GM19463 (cell line): ENCODE results near the gene UBE2B.
"Not testable (repeated sequence)": the region's sequence is repeated elsewhere in the genome, so short reads cannot be mapped to it uniquely, and the experiment has no call there.

Experiments
- ATAC-seq: cut with Tn5 transposase; IDR thresholded peaks from one replicate; pipeline ENCODE4 v1.9.1; 2021; ENCODE audit warnings: mild to moderate bottlenecking, moderate library complexity; ENCODE audit not compliant: unreplicated experiment

The UBE2B gene

DNA sequence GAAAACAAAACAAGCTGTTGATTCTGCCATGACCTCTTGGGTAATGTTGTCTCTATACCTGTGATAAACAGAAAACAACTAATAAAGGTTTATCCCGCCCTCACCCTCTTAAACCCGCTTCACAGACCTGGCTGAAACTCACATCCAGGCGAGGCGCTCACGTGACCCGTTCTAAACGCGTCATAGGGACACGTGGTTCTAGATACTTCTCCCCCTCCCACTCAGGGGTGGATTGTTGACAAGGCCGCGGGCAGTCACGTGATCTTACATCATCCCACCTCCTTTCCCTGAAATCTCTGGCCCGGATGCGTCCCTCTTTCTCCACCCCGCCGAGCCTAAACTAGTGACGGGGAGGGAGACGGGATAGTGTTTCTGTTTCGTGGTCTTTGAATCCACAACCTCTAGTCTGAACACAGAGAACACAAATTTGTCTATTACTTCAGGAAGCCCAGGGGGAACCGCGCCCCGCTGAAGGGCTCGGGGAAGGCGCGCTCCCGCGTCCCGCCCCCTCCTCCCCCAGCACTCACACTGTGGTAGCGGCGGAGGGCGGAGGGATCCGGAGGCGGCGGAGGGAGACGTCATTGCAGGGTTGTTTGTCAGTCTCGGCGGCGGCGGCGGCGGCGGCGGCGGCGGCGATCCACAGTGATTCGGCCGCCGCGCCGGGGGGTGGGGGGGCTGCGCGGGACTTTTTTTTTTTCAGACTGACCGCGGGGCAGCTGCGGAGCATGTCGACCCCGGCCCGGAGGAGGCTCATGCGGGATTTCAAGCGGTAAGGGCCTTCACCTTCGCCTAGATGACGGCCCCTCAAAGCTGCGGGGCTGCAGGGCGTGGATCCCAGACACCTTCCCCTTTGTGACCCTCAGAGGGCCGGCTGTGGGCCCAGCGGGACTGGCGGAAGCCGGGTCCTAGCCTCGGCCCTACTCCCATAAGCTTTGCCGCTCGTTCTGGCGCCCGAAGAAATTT, at the start of gene UBE2B:
Gene UBE2B, plus strand, starts transcription at position 699 of the 963 bp plus-strand sequence. Its CDS starts 27 bp downstream, at position 726.
- ATAC-seq: peak; percentile 70

DNA sequence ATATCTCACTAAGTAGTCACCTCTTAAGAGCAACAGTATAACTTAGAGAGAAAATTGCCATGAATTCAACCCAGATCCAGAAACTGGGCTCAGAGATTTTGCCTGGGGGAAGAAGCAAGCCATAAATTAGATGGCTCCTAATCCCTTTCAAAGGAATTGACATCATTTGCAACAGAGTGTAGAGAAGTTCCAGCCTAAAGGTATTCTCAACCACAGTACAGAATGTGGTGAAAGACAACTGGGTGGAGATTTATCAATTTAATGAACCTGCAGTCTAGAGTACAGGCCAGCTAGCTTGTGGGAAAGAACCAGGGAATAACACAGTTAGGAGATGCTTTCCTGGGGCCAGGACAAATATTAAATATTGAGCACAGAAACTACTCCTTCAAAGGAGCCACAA, 44.0 kb upstream of the UBE2B start:
- no peak for ATAC-seq

DNA sequence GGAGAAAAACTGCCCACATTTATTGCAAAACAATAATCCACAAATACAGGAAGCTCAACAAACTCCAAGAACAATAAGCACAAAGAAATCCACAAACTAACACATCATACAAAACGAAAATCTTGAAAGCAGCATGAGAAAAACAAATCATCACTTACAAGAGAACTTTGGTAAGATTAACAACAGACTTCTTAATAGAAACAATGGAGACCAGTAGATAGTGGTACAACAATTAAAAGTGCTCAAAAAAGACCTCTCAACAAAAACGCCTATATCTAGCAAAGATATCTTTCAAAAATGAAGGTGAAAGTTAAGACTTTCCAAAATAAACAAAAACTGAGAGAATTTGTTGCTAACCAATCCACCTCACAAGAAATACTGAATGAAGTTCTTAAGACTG, 42.8 kb upstream of the UBE2B start:
- ATAC-seq: no peak

- not testable (repeated sequence) for ATAC-seq
Observed at GRCh38 chr5:134336833-134337232, 34.5 kb upstream of the UBE2B start.

DNA sequence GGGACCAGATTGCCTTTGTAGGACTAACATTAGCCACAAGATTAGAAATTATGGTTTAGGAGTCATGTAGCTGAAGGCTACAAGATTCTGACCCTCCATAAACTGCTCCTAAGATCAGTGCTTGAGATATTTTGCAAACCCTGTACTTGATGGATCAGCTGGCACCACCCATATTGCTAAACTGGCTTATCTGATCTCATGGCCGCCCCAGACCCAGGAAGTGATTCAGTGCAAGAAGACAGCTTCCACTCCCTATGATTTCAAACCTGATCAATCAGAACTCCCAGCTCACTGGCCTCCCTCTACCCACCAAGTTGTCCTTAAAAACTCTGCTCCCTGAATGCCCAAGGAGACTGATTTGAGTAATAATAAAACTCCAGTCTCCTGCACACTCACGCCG, 27.9 kb upstream of the UBE2B start:
- ATAC-seq: not testable (repeated sequence)

GRCh38 chr5:134345476-134345875, 25.9 kb upstream of the UBE2B start:
- ATAC-seq: not testable (repeated sequence)

- no peak for ATAC-seq
Observed at GRCh38 chr5:134345996-134346395, 25.4 kb upstream of the UBE2B start.

DNA sequence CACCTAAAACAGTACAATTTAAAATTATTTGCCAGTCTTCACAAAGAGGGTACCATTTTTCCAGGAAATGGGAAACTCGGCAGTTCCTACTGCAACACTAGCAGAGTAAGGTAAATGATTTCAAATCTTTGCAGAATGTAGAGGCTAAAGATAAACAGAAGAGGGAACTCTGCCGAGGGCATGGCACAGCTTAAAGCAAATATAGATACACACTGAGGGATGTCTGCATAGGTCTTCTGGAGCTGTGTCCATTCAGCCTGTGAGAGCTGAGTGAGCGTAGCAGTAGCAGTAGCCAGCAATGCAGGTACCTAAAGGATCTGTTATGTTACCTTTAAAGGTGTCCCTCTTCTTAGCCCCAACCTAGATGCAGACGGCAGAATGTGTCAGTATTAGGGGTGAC, 21.9 kb upstream of the UBE2B start:
- no peak for ATAC-seq

- ATAC-seq: no peak
Observed at GRCh38 chr5:134355681-134356080, 15.7 kb upstream of the UBE2B start.

GRCh38 chr5:134365604-134366003, 5.8 kb upstream of the UBE2B start:
- no peak for ATAC-seq

- peak; percentile 4 for ATAC-seq
Observed at GRCh38 chr5:134370311-134370870, 978 bp upstream of the UBE2B start.

GRCh38 chr5:134371834-134372340, 518 bp downstream of the UBE2B start:
- ATAC-seq: no peak

GRCh38 chr5:134373633-134374032, 2.3 kb downstream of the UBE2B start:
- ATAC-seq: not testable (repeated sequence)

GRCh38 chr5:134374232-134374631, 2.9 kb downstream of the UBE2B start:
- no peak for ATAC-seq

DNA sequence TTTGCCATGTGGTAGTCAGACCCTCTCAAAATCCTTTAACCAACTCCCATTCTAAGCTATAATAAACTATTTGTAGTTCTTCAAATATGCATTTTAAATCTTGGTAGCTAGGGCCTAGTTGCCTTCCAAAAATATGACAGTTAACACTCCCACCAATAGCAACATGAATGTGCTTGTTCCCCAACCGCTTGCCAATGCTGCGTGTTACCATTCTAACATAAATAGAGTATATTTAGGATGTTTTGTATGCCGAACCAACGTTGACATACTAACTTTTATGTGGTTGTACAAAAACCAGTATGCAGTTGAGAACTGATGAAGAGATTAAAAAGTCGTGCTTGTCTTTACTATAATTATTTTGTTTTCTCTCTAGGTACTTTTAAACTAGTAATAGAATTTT, 9.0 kb downstream of the UBE2B start:
- ATAC-seq: no peak

DNA sequence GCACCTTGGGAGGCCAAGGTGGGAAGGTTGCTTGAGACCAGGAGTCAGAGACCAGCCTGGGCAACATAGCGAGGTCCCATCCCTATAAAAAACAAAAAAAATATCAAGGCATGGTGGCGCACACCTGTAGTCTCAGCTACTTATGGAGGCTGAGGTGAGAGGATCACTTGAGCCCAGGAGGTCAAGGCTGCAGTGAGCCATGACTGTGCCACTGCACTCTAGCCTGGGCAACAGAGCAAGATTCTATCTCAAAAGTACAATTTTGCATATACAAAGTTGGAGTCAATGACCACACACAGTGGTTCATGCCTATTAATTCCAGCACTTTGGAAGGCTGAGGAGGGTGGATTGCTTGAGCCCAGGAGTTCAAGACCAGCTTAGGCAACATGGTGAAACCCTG, 10.8 kb downstream of the UBE2B start:
- not testable (repeated sequence) for ATAC-seq

DNA sequence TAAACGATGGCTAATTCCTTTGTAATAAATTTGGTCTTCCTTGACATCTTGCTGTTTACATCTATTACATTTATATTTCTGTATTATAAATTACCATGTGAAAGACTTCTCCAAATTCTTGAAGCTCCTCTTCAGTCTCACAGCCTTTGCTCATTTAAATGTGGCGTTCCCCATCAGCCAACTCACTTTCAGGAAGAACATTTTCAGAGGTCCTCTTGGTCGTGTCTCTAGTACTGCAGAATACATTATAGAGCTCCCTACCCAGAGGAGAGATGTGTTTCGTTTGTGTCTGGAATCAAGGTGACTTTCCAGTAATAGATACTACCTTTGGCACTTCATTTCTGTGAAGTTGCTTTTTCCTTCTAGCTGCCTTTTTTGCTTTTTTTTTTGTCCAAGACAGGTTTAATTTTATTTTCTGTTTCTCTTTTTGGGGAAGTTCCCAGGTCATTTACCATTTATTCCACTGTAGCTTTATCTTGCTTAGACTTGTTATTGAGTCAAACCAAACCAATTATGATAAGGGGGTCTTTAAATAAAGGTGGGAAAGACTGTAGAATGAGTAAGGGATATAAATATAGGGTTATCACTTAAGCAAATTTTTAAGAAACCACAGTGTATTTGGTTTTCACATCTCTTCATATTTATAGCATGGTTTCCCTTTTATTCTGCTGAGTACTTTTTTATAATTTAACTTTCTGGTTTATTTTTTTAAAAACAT, 12.8 kb downstream of the UBE2B start:
- no peak for ATAC-seq

GRCh38 chr5:134387443-134387842, 16.1 kb downstream of the UBE2B start:
- ATAC-seq: no peak

DNA sequence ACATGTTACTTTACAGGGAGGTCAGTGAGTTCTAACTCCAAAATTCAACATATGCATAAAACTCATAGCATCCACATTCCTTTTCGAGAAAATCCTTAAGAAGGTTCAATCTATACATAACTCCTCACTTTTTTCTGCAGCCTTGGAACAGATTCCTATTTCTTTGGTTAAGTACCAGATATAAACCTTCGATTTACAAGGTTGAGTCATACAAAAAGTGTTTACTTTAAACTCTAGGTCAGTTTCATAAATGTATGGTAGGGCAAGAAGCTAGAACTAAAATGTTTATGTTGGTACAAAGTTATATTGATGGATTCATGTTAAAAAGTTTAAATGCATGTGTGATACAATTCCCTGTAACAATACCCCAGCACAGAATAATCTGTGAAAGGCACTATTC, 20.9 kb downstream of the UBE2B start:
- ATAC-seq: no peak

- ATAC-seq: no peak
Observed at GRCh38 chr5:134394932-134395331, 23.6 kb downstream of the UBE2B start.

DNA sequence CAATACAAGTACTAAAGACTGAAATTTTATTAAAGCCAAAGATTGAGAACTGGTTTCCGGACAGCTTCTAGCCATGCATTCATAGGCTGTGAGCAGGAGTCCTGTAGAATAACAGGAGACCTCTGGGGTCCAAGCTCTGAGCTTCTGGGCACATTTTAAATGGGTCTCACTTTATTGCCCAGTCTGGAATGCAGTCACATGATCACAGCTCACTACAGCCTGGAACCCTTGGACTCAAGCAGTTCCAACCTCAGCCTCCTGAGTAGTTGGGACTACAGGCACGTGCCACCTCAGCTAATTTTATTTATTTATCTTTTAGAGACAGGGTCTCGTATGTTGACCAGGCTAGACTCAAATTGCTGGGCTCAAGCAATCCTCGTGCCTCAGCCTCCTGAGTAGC, 24.9 kb downstream of the UBE2B start:
- ATAC-seq: no peak
